ENCODE data around the gene TSC22D1.

Gene TSC22D1

GRCh38 chr13:44449999-44450821 is 125.9 kb downstream of the TSC22D1 start:
- no peak for DNase-seq

- no peak for DNase-seq
Measured at GRCh38 chr13:44448875-44449274, 127.3 kb downstream of the TSC22D1 start.

DNA sequence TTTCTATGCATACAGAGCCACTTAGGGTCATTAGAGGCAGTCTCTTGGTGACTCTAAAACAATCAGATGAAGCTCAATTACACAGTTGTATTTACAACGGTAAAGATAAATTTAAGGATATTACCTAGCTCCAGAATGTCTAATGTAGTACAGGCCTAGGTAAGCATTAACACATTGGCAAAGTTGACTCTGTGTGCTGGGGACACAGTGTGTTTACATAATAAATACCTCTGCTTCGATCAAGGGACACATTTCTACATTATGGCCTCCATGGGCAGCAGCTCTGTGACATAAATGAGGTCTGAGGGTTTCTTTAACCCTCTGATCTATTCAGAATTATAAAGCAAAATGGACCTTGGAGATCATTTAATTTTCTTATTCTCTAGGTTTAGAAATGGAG is 127.8 kb downstream of the TSC22D1 start:
- no peak for DNase-seq

DNA sequence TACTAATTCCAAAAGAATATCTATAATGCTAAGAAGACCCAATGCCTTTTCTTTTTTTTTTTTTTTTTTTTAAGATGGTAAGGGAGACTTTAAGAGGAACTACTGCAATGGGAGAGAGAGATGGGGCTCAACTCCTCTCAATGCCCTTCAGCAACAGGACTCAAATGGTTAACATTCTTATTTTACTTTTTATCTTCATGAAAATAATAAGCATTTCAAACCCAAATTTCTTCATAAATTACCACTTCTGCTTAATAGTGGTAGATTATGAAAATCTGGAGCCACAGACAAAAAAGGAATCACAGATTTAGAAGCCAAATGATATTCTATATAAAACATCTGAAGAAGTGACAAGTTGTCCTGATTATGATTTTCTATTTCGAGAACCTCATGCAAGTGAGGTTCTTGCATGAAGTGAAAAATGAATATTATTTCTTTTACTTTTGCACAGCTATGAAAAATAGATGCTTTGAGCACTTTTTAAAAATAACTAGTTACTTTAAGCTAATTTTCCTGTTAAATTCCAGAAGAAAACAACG is 128.3 kb downstream of the TSC22D1 start:
- no peak for DNase-seq

DNA sequence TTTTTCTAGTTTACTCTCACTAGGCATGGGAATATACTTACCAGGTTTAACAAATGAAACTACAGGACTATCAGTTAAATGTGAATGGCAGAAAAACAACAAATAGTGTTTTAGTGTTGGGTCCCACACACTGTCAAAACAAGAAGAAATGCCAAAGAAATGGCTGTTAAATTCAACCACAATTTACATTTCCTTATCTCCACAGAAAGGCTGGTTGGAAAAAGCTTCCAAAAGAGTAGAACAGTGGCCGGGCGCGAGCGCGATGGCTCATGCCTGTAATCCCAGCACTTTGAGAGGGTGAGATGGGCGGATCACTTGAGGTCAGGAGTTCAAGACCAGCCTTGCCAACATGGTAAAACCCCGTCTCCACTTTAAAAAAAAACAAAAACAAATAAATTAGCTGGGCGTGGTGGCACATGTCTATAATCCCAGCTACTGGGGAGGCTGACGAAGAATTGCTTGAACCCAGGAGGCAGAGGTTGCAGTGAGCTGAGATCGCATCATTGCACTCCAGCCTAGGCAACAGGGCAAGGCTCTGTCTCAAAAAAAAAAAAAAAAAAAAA is 136.0 kb downstream of the TSC22D1 start:
- DNase-seq, result no peak

DNA sequence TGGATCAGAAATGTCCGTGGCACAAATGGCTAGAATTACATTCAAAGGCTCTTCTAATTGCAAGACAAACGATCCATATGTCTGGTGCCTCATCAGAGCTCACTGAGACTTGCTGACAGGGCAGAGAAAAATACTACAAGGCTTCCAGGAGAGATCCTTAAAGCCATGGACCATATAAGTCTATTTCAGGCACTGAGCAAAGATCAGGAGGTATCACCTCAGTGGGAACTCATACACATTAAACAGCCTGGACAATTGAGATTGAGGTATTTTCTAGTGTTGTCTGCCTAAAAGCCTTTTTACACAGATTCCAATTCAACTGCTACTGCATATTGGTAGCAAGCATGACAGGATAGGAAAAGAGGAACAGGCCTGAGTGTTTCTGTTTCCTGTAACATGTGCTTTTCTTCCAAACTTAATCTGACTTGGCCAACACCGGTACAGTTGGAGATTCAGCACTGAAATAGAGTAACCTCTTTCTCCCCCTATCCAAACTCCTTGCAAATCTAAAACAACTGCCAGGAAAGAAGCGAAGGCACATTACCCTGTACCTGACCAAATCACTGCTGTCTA is 136.6 kb downstream of the TSC22D1 start:
- DNase-seq, result no peak

DNA sequence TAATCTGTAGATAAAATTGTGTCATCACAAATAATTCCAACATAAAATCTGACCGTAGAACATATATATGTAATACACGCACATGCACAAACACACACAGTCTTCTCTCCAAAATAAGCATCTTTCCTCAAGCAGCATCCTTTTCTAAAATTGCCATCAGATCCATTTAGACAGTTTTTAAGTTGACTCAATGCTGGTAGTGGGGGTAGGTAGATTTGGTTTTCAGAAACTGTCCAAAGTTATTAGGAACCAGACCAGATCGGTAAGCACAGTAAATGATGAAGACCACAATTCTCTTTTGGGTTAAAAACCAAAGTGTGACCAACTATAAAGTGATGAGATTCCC is 137.9 kb downstream of the TSC22D1 start:
- DNase-seq, result no peak

DNA sequence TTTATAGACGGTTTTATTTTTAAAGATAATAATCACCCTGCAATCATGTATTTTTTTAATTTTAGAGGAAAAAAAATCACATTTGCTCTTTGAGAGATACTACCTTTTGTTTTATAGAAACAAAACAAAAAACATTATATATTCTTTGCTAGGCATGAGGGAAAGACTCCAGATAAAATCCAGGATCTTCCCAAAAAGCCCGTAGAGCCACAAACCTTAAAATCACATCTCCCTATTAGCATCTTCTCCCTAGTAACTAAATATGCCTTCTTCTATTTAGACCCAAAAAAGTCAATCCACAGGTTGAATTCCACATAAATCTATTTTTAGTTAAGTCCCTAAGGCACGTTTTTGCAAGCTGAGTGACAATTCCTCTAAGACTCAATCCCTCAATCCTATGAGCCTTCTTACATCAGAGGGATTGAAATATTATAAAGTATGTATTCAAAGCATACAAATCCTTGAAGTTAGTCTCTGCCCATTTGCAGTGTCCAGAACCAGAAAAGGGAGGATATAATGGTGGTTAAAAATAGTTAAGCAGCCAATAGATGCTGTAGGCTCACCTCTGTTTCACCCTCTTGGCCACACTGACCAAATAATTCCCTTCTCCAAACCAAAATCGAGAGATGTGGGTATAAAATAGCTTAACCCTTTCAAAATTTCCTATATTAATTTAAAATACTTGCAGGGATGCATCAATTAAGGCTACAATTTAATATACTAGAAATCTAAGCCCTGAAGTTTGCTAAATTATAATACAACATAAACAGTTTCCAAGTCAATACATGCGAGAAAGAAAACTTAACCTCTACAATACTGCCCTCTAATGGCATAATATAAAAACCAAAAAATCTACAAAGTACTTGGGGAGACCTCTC is 138.5 kb downstream of the TSC22D1 start:
- no peak for DNase-seq

DNA sequence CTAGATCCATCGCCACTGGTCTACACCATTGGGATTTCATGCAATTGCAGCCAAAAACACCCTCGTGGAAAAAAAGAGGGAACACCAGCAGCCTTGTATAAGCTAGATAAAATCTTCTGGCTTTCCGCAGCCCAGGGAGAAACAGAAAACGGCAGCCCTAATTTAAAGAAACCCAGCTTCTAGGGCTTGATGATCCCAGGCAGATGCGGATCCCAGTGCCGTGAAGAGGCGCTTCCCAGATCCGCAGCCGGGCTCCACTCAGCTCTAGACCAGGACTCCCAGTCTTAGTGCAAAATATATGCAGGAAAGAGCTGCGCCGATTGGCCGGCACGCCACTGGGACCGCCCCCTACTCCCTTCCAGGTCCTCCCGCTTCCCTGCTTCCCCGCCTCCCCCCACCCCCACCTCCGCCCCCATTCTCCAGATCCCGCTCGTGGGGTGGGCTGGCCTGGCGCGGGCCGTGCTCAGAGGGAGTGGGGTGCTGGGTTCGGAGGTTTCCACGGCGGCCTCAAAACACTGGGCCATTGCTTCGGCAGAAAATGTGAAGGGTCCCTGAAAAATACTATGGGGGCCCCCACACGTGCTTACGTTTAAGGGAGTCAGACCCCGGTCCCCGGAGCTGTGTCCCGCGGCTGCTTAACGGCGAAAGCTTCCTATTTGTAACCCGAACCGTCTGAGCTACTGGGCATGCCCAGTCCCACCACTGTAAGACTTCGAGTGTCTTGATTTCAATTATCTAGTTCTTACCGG is 139.4 kb downstream of the TSC22D1 start:
- DNase-seq, result peak; percentile 23

DNA sequence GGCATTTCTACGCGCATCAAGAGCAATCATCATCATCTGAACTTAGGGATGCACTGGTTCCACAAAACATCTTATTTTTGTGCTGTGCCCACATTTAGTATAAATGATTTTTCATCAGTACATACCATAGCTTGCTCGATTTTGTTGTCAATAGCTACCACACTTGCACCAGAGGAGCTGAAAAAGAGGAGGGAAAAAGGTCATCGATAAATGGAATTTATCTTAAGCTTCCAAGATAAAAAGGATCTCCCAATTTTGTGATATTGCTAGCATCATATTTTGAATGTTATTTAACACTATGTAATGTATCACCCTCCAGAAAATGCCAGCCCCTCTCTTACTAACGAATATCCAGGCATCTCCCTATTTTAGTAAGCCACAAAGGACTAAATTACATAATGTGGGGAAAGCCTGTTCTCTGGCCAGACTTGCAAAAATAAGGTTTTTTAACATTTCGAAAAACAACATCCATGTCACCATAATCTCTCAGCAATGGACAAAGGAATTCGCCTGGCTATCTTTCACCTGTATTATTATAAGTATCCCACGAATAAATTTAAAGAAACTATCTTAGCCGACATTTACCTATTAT is 140.1 kb downstream of the TSC22D1 start:
- no peak for DNase-seq

DNA sequence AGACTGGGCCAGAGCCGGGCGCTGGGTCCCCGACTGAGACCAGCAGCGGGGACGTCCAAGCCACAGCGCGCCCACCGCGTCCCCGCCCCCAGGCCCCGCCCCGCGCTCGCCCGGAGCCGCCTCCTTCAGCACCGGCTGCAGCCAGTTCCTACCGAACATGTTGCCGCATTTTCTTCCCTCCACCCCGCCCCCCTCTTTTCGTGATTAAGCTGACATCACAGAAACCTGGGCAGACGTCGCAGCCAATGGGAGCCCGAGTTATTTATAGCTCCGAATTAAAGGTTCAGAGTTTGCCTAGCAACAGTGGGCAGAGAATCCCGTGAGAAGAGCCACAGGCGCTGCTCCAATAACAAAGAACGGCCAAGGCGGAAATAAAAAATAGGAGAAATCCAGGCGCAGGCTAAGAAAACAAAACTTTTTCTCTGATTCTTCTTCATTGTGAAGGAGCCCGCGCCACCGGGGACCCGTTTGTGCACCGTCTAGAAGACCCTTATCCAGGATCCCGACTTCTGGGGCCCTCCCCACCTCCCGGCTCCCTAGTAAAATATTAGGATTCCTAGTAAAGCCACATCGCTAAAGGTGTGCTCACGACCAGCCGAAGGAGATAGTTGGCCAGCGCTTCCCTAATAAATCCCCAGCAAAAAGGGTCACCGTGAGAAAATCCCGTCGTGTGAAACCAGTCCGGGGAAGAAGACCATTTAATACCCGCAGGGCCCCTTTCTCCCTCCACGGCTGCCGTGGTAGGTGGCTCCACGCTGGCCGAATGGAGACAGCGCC is 140.8 kb downstream of the TSC22D1 start:
- DNase-seq, result peak; percentile 85

- no peak for DNase-seq
Measured at GRCh38 chr13:44434766-44435141, 141.4 kb downstream of the TSC22D1 start.

GRCh38 chr13:44433863-44434765 is 142.0 kb downstream of the TSC22D1 start:
- DNase-seq, result no peak

DNA sequence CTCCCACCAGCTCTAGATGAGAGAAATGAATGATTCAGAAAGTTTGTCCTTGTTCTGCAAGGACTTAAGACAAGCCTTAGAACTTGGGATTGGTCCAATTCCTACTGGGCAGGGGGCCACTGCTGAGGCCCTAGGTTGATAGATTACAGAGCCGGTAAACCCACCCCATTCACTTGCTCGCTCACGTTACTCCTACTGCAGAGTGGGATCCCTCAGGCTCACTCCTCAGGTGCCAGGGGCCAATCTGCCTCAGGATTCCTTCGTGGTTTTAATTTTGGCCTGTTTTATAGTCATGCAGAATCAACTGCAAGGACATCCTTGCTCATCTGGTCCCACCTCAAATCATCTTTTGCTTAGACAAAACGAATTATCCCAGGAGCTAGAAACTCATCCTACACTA is 143.5 kb downstream of the TSC22D1 start:
- DNase-seq, result no peak

DNA sequence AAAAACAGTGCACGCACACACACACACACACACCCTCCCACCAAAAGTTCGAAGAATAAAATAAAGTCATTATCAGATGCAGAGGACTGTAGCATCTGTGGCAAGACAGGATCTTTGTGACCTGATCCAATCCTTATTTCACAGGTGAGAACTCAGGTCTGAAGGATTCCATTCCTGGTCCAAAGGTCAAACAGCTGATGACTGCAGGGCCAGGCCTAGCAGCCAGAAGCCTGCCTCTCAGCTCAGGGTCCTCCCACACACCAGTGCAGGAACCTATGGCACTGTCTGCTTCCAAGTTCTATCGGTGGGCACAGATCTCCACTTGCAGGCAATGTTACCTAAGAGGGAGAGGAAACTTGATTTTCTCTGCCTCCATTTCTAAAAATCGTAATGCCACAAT is 145.0 kb downstream of the TSC22D1 start:
- no peak for DNase-seq

- DNase-seq, result no peak
Measured at GRCh38 chr13:44429311-44429710, 146.8 kb downstream of the TSC22D1 start.

GRCh38 chr13:44426461-44426860 is 149.7 kb downstream of the TSC22D1 start:
- no peak for DNase-seq

DNA sequence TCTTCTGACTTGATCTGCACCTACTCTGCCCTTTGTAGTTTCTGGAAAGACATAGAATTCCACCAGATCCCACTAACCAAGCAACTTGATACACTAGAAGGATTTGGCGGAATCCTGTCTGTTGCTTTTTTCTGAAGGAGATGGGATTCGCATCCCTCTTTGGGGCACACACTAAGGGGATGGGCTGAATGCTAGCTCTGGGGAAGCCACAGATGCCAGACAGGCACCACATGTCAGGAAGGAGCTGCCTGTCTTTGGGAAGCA is 150.4 kb downstream of the TSC22D1 start:
- DNase-seq, result no peak

DNA sequence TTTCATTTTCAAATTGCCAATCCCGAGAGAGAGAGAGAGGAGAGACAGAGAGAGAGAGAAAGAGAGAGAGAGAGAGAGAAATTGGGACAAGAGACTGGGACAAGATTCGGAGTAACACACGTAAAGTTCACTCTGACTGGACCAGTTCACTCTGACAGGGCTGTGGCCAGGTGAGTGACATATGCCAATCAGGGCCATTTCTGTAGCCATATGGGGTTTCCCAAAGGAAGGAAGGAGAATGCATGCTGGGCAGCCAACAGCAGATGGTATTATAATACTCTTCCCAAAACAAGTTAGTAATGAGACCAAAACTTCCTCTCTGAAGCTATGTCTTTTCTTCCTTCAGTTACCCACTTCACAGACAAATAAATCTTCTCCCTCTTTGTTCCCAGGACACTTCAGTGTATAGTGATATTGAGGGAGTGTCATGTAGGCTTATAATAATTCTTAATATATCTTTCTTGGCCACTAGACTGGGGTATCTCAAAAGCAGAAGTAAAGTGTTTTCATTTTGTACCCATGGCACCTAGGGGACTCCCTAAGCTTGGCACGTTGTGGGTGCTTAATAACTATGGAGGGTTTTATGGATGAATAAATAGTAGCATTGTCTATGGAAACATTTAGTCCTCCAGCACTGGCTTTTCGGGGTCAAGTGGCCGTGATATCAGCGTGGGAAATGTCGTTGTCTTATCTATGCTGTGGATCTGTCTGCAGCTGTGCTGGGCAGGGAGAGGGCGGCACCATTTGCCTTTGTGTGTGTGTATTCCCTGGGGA is 150.9 kb downstream of the TSC22D1 start:
- no peak for DNase-seq

- DNase-seq, result no peak
Measured at GRCh38 chr13:44423824-44424223, 152.3 kb downstream of the TSC22D1 start.
